AG10803 (cell line): ENCODE results near the gene SMG5.

ENCODE experiments used
- DNase-seq: peaks from one replicate; pipeline ENCODE4 v3.0.0; 2010; ENCODE audit warnings: low read depth
- H3K4me3 ChIP-seq: 2 replicates; pipeline ENCODE4 v1.5.1; 2011; ENCODE audit warnings: mild to moderate bottlenecking, low read length, control low read depth
- CTCF ChIP-seq: conservative IDR thresholded peaks from 2 replicates; pipeline ENCODE4 v1.5.1; 2011; ENCODE audit warnings: mild to moderate bottlenecking, low read length, control low read depth, inconsistent platforms

SMG5 gene

GRCh38 chr1:156203331-156203730, 79.3 kb downstream of the SMG5 start:
- no peak for TF ChIP-seq CTCF
- H3K4me3 ChIP-seq = no peak overlapping the region
- peak; percentile 48 for DNase-seq

GRCh38 chr1:156200044-156200443, 82.6 kb downstream of the SMG5 start:
- no peak for TF ChIP-seq CTCF
- no peak overlapping the region for H3K4me3 ChIP-seq
- no peak for DNase-seq
